BLaER1 treated with 17β-estradiol and CSF1 and Interleukin-3, amounts not matched to agents 10 nM and 100 nM (cell line): Measurements from ENCODE around the gene BUD13.

Experiments
- H3K27ac ChIP-seq, 11 experiments: shearing (Covaris generic); formaldehyde crosslinking; 2 replicates each; pipeline ENCODE4 v1.8.1; 2022
- H3K27me3 ChIP-seq, 11 experiments: shearing (Covaris generic); formaldehyde crosslinking; 2 replicates each; pipeline ENCODE4 v1.8.1; 2022
- H3K36me3 ChIP-seq, 11 experiments: shearing (Covaris generic); formaldehyde crosslinking; 2 replicates each; pipeline ENCODE4 v1.8.1; 2022
- H3K4me1 ChIP-seq, 10 experiments: shearing (Covaris generic); formaldehyde crosslinking; 2 replicates each; pipeline ENCODE4 v1.8.1; 2022
- H3K4me2 ChIP-seq, 11 experiments: shearing (Covaris generic); formaldehyde crosslinking; 2 replicates each; pipeline ENCODE4 v1.8.1; 2022
- H3K4me3 ChIP-seq, 10 experiments: shearing (Covaris generic); formaldehyde crosslinking; 2 replicates each; pipeline ENCODE4 v1.8.1; 2022
- H3K9ac ChIP-seq, 11 experiments: shearing (Covaris generic); formaldehyde crosslinking; 2 replicates each; pipeline ENCODE4 v1.8.1; 2022
- H3K9me3 ChIP-seq, 11 experiments: shearing (Covaris generic); formaldehyde crosslinking; replicated peaks in 1 of 11; 2 replicates each; pipeline ENCODE4 v1.8.1; 2022
- H4K20me1 ChIP-seq, 11 experiments: shearing (Covaris generic); formaldehyde crosslinking; 2 replicates each; pipeline ENCODE4 v1.8.1; 2022
- Cebpa-rat ChIP-seq, 11 experiments: shearing (Covaris generic); IDR thresholded peaks; 2 replicates each; pipeline ENCODE4 v1.8.1; 2022

BUD13 gene

DNA sequence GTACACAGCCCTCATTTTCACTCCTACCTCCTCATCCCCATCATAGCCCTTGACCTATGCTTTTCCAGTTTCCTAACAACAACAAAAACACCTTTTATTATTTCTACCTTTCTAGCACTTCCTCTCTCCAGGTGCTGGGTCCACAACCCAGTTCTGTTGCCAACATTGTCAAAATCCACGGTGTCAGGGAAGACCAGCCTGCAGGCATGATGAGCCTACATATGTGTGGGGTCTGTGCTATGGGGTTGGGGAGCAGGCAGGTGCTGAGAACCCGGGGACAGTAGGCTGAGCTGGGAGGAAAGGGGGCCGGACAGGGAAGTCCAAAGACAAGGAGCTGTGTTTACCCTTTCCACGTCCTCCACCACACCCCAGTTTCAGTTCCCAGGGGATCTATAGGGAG, 15.7 kb upstream of the BUD13 start:
- H3K9me3 ChIP-seq, result no peaks in the 10 kb centered on the region
- peak overlapping the region; percentile 90 to 98 (median 93) for H3K4me2 ChIP-seq
- peak overlapping the region; percentile 84 to 95 (median 90) for H3K9ac ChIP-seq
- peak overlapping the region in 10 of 11 experiments; percentile 77 to 88 (median 83); a peak in 15 of 22 replicates for H3K27ac ChIP-seq
- peaks cover 31 to 36% (median 34%) of the 10 kb centered on the region in 11 experiments for H3K36me3 ChIP-seq
- H4K20me1 ChIP-seq, result peaks cover 0 to 37% (median 8%) of the 10 kb centered on the region in 11 experiments; a peak in 8 of 22 replicates
- H3K27me3 ChIP-seq, result no peaks in the 10 kb centered on the region
- no peak for TF ChIP-seq Cebpa-rat (IDR thresholded peaks at IDR 0.05)
- peaks cover 19 to 50% (median 30%) of the 10 kb centered on the region in 10 experiments for H3K4me1 ChIP-seq
- peak overlapping the region; percentile 81 to 98 (median 88) for H3K4me3 ChIP-seq

DNA sequence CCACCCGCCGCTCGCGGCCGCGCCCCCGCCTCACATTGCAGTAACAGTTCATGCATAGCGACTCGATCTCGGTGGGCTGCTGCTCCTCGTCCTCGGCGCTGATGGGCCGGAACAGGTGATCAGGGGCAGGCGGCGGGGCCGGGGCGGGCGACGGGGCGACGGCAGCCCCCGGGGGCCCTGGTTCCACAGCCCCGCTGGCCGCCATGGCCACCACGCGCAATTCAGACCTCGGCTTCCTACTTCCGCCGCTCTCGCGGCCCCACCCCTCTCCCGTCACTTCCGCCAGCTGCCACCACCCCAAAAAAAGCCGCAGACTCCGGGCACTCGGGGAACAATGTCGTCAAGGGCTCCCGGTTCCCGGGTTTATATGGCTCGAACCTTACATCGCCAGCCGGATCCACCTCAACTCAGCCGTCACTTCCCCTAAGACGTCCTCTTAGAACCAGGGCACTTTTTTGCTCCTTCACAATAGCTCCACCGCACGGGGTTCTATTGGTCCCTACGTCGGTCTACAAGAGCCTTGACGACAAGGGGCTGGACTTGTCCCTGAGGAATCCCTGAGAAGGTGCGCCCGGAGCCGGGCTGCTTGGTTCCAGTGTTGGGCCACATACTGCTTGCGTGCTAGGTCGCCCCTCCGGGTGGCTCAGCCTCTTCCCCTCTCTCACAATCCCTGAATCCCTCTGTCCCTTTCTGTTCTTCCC, 15.1 kb upstream of the BUD13 start, which contains the start of gene ZPR1:
Gene ZPR1, minus strand, starts transcription at position 238 of the 701 bp plus-strand sequence. Its CDS starts 33 bp downstream, at position 205.
- H3K27ac ChIP-seq, result peak within 1 kb of the TSS; percentile 77 to 88 (median 83)
- H4K20me1 ChIP-seq, result peaks cover 0 to 43% (median 8%) of the 10 kb centered on the region in 11 experiments; a peak in 8 of 22 replicates
- no peak for TF ChIP-seq Cebpa-rat (IDR thresholded peaks at IDR 0.05)
- no peaks in the 10 kb centered on the region for H3K9me3 ChIP-seq
- H3K4me1 ChIP-seq, result peaks cover 19 to 48% (median 30%) of the 10 kb centered on the region in 10 experiments
- peaks cover 37 to 42% (median 40%) of the 10 kb centered on the region in 11 experiments for H3K36me3 ChIP-seq
- no peaks in the 10 kb centered on the region for H3K27me3 ChIP-seq
- peak within 1 kb of the TSS; percentile 81 to 98 (median 88) for H3K4me3 ChIP-seq
- peak within 1 kb of the TSS; percentile 84 to 95 (median 90) for H3K9ac ChIP-seq
- H3K4me2 ChIP-seq, result peak within 1 kb of the TSS; percentile 90 to 98 (median 94)

DNA sequence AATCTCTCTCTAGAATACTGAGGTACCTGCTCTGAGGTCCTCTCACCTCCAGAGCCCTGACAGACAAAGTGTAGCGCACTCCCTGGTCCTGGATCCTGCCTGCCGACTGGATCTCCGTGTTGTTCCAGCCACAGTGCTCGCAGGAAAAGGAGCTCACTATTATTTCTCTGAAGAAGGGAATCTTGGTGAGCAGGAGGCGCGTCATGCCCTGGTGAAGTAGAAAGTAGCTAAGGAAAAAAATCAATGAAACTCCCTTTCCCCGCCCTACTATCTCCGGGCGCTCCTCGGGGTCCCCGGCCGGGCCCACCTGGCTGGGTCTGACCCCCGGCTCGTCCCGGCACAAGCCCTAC, 14.6 kb upstream of the BUD13 start:
- H4K20me1 ChIP-seq, result peaks cover 0 to 46% (median 11%) of the 10 kb centered on the region in 11 experiments; a peak in 8 of 22 replicates
- peaks cover 42 to 48% (median 45%) of the 10 kb centered on the region in 11 experiments for H3K36me3 ChIP-seq
- H3K27ac ChIP-seq, result peak overlapping the region; percentile 77 to 88 (median 83)
- no peaks in the 10 kb centered on the region for H3K27me3 ChIP-seq
- H3K4me2 ChIP-seq, result peak overlapping the region; percentile 87 to 98 (median 94)
- peak overlapping the region; percentile 84 to 95 (median 90) for H3K9ac ChIP-seq
- peaks cover 19 to 43% (median 29%) of the 10 kb centered on the region in 10 experiments for H3K4me1 ChIP-seq
- H3K4me3 ChIP-seq, result peak overlapping the region; percentile 81 to 98 (median 88)
- H3K9me3 ChIP-seq, result no peaks in the 10 kb centered on the region
- no peak for TF ChIP-seq Cebpa-rat (IDR thresholded peaks at IDR 0.05)

DNA sequence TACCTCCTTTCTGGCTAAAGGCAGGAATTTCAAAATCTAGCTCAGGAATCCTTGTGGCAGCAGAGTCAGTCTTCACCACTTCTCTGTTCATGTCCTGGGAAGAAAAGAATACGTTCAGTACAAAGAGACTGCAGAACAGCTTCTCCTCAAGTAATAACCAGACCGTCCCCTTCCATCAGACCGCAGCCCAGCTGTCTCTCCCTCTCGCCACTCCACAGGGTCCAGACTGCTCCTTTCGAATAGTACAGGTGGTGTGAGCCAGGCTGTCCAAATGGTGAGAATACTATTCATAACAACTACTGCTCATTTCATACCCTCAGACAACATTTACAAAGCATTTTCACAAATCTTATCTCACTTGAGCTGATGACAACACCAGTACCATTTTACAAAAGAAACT, 14.2 kb upstream of the BUD13 start:
- no peaks in the 10 kb centered on the region for H3K9me3 ChIP-seq
- H3K4me2 ChIP-seq, result peak overlapping the region; percentile 87 to 98 (median 94)
- peaks cover 0 to 50% (median 14%) of the 10 kb centered on the region in 11 experiments; a peak in 8 of 22 replicates for H4K20me1 ChIP-seq
- H3K4me1 ChIP-seq, result peaks cover 19 to 41% (median 29%) of the 10 kb centered on the region in 10 experiments
- H3K27me3 ChIP-seq, result no peaks in the 10 kb centered on the region
- peak overlapping the region; percentile 81 to 98 (median 88) for H3K4me3 ChIP-seq
- peak overlapping the region; percentile 84 to 95 (median 90) for H3K9ac ChIP-seq
- H3K36me3 ChIP-seq, result peaks cover 46 to 52% (median 50%) of the 10 kb centered on the region in 11 experiments
- no peak for TF ChIP-seq Cebpa-rat (IDR thresholded peaks at IDR 0.05)
- H3K27ac ChIP-seq, result peak overlapping the region; percentile 77 to 88 (median 83); a peak in 20 of 22 replicates

DNA sequence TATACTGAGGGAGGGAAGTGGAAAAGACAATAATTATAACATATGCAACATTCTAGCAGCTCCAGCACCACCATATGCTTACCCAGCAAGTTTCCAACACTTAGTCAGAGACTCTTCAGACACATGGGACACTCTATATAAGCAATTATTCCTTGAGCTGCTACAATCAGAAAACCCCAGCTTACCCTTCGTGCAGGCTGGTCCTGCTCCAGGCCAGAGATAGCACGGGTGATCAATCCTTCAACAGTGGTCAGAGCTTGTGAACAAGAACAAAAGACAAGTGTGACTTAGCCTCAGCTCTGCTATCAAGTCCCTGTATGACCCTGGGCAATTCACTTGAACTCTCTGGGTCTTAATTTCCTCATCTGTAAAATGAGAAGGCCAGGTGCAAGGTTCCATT, 13.5 kb upstream of the BUD13 start:
- Histone ChIP-seq H3K4me1 (peaks cover 19 to 41% (median 29%) of the 10 kb centered on the region in 10 experiments), H3K27ac (no peak overlapping the region), H3K27me3 (no peaks in the 10 kb centered on the region), H3K36me3 (peaks cover 53 to 59% (median 56%) of the 10 kb centered on the region in 11 experiments), H3K9ac (peak overlapping the region in 8 of 11 experiments; percentile 86 to 95 (median 90); a peak in 12 of 22 replicates), H3K4me2 (peak overlapping the region; percentile 87 to 98 (median 94)), H3K4me3 (peak overlapping the region; percentile 81 to 98 (median 88); a peak in 18 of 20 replicates), H4K20me1 (peaks cover 0 to 56% (median 15%) of the 10 kb centered on the region in 11 experiments; a peak in 8 of 22 replicates), H3K9me3 (no peaks in the 10 kb centered on the region)
- TF ChIP-seq Cebpa-rat (IDR thresholded peaks at IDR 0.05), result no peak

DNA sequence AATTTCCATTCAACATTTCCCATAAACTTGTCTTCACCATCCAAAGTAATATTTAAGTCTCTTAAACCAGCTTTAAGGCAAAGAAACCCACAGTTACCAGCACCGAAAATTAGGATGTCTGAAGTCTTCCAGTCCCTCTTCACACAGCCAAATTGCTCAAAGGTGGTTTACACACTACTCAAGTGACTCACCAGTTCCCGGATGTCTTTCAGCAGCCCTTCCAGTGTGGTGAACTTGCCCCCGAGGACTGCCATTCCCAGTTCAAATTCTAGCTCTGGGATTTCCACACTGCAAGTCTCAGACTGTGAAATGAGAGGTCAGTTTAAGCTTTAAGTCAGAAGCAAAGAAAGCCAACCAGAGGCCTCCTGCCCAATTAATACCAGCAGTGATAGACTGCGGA, 9.9 kb upstream of the BUD13 start:
- no peak for TF ChIP-seq Cebpa-rat (IDR thresholded peaks at IDR 0.05)
- Histone ChIP-seq H3K4me1 (peaks cover 11 to 37% (median 18%) of the 10 kb centered on the region in 10 experiments), H3K27me3 (no peaks in the 10 kb centered on the region), H3K9me3 (no peaks in the 10 kb centered on the region), H3K4me3 (no peak overlapping the region), H4K20me1 (peaks cover 0 to 81% (median 16%) of the 10 kb centered on the region in 11 experiments; a peak in 10 of 22 replicates), H3K9ac (0 out of 22 replicates have a peak overlapping the region, but pooled peaks of 1 of the 11 experiments have one; percentile 29), H3K36me3 (peaks cover 89 to 95% (median 92%) of the 10 kb centered on the region in 11 experiments), H3K27ac (no peak overlapping the region), H3K4me2 (no peak overlapping the region)

DNA sequence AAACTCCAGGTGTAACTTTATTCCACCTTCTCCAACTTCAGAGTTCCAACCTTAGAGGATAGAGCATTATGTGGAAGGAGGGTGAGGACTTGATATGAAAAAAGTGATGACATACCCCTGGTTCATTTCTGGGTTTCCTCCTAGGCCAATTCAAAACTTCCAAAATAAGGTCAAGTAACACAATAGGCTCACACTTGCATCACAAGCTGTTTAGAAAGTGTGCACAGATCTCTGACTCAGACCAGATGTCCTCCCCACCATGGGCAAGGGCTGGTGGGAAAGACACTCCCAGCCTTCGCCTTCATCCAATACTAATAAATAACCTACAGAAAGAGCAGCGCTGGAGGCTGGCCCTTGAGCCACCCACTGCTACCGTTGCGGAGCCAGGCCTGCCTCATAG, 5.8 kb upstream of the BUD13 start:
- H3K36me3 ChIP-seq, result peaks cover 78 to 83% (median 81%) of the 10 kb centered on the region in 11 experiments
- H3K27me3 ChIP-seq, result no peaks in the 10 kb centered on the region
- H4K20me1 ChIP-seq, result peaks cover 0 to 46% (median 7%) of the 10 kb centered on the region in 11 experiments; a peak in 6 of 22 replicates
- no peak overlapping the region for H3K4me2 ChIP-seq
- TF ChIP-seq Cebpa-rat (IDR thresholded peaks at IDR 0.05), result no peak
- peaks cover 16 to 27% (median 19%) of the 10 kb centered on the region in 10 experiments for H3K4me1 ChIP-seq
- H3K27ac ChIP-seq, result no peak overlapping the region
- H3K9me3 ChIP-seq, result no peaks in the 10 kb centered on the region
- no peak overlapping the region for H3K9ac ChIP-seq
- H3K4me3 ChIP-seq, result no peak overlapping the region

DNA sequence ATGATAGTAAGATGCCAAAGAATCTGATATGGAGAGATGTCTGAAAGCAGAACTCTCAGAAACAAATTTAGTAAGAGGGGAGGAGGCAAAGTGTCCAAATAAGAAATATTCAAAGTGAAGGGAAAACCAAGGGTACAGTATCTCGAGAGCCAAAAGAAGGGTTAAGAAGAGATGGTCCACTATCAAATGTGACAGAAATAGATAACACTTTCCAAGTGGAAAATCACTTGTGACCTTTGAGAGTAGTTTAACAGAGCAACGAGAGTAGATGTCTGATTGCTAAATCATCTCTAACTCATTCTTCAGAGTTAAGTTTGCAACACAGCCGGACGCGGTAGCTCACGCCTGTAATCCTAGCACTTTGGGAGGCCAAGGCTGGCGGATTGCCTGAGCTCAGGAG, 4.3 kb upstream of the BUD13 start:
- no peak for TF ChIP-seq Cebpa-rat (IDR thresholded peaks at IDR 0.05)
- no peaks in the 10 kb centered on the region for H3K27me3 ChIP-seq

DNA sequence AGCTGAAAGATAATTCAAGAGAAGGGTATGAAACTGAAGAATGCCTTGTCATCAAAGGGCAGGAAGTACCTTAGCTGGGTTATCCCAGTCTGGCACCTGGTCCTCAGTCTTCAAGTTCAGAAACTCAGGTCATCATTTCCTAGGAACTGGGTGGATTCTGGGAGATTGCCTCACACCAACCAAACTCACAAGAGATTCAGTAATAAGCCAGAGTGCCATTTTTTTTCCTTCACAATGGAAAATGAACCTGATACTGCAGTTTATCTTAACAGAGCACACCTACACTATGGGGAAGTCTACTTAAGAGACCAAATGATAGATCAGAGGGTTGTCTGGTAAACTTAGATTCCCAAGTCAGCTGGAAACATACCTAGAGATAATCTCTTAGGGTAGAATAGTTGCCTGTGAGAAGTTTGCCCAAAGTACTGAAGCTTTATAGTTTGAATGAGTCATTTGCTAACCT, 3.8 kb upstream of the BUD13 start:
- peaks cover 58 to 63% (median 61%) of the 10 kb centered on the region in 11 experiments for H3K36me3 ChIP-seq

More for the DNA sequence above, 4.3 kb upstream of the BUD13 start:
- peaks cover 0 to 32% (median 0%) of the 10 kb centered on the region in 11 experiments; a peak in 5 of 22 replicates for H4K20me1 ChIP-seq
- no peak overlapping the region for H3K4me3 ChIP-seq
- no peak overlapping the region for H3K4me2 ChIP-seq
- H3K4me1 ChIP-seq, result peaks cover 18 to 31% (median 22%) of the 10 kb centered on the region in 10 experiments
- no peak overlapping the region for H3K9ac ChIP-seq
- H3K9me3 ChIP-seq, result no peaks in the 10 kb centered on the region
- no peak overlapping the region for H3K27ac ChIP-seq
- H3K36me3 ChIP-seq, result peaks cover 63 to 68% (median 66%) of the 10 kb centered on the region in 11 experiments

More for the DNA sequence above, 3.8 kb upstream of the BUD13 start:
- Histone ChIP-seq H3K27me3 (no peaks in the 10 kb centered on the region), H3K4me1 (peaks cover 23 to 36% (median 27%) of the 10 kb centered on the region in 10 experiments), H3K9ac (no peak overlapping the region), H4K20me1 (peaks cover 0 to 27% (median 0%) of the 10 kb centered on the region in 11 experiments; a peak in 5 of 22 replicates), H3K27ac (no peak overlapping the region), H3K4me2 (no peak overlapping the region), H3K4me3 (no peak overlapping the region), H3K9me3 (no peaks in the 10 kb centered on the region)
- no peak for TF ChIP-seq Cebpa-rat (IDR thresholded peaks at IDR 0.05)
